GM19438 (cell line): Measurements from ENCODE around the gene PTPN12.
"Not testable (repeated sequence)": the region's sequence is repeated elsewhere in the genome, so short reads cannot be mapped to it uniquely, and the experiment has no call there.

Source experiments
- ATAC-seq: cut with Tn5 transposase; IDR thresholded peaks from one replicate; pipeline ENCODE4 v1.9.1; 2021; ENCODE audit warnings: low read depth; ENCODE audit not compliant: unreplicated experiment

Gene PTPN12

GRCh38 chr7:77537778-77538280, 734 bp downstream of the PTPN12 start:
- ATAC-seq: peak; percentile 13

DNA sequence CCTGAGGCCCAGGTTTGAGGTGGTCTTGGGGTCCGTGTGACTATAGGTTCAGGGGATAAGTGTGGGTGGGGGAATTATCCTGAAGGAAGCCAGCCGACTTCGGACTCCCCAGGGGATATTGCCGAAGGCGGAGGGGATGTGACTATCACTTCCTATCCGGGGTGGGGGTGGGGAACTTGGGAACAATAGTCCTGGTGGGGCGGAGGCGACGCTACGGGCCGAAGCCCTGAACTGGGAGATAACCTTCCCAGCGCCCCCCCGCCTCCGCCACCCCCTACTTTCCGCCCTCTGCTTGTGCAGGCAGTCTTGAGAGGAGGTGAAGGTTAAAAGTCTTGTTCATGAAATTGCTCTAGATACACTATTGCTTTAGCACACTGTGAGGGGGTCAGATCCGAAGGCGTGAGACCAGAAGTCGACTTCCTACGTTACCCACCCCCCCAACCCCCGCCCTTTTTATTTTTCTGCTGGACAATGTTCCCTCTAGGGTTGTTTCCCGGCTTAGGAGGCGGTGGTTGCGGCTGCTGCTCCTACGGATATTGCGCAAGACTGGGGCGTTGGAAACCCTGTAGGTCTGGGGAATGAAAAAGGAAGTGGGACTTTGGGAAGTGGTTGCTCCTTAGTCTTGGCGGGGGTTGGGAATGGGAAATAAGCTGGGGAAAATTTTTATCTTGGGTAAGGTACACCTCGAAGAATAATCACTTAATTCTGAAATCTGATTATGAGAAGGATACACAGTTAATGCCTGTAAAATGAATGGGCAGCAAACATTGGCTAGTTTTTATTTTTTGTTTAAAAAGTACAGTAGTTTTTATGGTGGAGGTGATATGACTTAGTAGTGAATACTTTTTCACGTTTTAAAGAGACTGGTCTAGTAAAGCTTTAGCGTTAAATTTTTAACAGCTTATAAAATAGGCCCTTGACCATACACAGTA, 1.5 kb downstream of the PTPN12 start:
- peak; percentile 0 for ATAC-seq

GRCh38 chr7:77540402-77540822, 3.3 kb downstream of the PTPN12 start:
- ATAC-seq: no peak

- ATAC-seq: not testable (repeated sequence)
These were observed 3.9 kb downstream of the PTPN12 start for GRCh38 chr7:77540993-77541392.

DNA sequence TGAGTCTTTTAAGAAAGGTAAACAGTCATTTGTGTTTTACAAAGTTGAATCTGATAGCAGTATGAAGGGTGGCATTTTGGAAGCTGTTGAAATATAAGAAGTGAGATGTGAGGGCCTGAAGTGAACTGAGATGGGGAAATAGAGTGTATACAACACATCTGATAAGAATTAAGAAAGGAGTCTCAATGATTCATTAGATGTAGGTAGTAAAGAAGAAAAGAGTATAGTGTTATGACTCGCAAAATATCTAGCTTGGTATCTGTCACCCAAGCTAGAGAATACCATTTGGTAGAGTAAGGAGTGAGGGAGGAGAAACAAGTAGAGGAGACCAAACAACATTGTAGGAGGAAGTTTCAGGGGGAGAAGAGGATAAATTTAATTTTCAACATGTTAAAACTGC, 5.3 kb downstream of the PTPN12 start:
- no peak for ATAC-seq

GRCh38 chr7:77542895-77543294, 5.8 kb downstream of the PTPN12 start:
- ATAC-seq: no peak

- ATAC-seq: no peak
These were observed 6.8 kb downstream of the PTPN12 start for GRCh38 chr7:77543910-77544309.

DNA sequence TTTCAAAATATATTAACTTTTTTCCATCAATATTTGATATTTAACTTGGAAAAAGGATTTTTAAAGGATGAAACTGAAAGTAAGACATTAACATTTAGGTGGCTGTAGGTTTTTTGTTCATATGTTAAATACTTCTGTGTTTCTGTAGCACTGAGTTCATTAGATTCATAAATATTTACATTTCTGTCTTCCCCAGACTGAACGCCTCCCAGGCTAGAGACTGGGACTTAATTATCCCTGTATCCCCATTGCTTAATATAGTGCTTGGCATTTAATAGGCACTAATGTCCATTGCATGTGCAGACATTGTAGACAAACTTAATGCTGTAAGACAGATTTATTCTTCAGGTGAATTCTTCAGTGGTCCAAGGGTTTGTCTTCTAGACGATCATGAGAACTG, 7.4 kb downstream of the PTPN12 start:
- no peak for ATAC-seq

- ATAC-seq: no peak
These were observed 11.1 kb downstream of the PTPN12 start for GRCh38 chr7:77548206-77548605.

DNA sequence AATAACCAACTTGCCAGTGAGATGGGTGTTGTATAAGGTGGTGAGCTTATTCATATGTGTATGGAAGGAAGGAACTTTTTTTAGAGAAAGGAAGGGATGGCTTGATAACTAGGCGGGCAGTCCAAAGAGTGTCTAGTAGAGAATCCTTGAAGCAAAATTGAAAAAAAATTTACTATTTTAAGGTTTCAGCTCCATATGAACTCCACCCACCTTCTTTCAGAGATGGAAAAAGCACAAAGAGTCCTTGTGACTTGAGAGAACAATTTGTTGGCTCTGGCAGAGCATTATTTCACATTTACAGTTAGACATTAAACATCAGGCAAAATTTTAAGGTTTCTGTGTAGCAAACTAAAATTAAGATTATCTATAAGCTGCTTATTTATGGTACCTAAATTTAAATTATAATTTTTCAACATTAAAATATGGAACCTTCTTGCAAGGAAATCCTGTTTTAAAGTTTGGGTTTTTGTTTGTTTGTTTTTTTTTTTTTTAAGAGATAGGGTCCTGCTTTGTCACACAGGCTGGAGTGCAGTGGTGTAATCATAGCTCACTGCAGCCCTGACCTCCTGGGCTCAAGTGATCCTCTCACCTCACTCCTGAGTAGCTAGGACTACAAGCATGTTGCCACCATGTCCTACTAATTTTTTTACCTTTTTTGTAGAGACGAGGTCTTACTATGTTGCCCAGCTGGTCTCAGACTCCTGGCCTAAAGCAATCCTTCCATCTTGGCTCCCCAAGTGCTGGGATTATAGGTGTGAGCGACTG, 12.2 kb downstream of the PTPN12 start:
- no peak for ATAC-seq

GRCh38 chr7:77550586-77550985, 13.5 kb downstream of the PTPN12 start:
- ATAC-seq: no peak

GRCh38 chr7:77553123-77553522, 16.0 kb downstream of the PTPN12 start:
- no peak for ATAC-seq

GRCh38 chr7:77558284-77558967, 21.3 kb downstream of the PTPN12 start:
- no peak for ATAC-seq

DNA sequence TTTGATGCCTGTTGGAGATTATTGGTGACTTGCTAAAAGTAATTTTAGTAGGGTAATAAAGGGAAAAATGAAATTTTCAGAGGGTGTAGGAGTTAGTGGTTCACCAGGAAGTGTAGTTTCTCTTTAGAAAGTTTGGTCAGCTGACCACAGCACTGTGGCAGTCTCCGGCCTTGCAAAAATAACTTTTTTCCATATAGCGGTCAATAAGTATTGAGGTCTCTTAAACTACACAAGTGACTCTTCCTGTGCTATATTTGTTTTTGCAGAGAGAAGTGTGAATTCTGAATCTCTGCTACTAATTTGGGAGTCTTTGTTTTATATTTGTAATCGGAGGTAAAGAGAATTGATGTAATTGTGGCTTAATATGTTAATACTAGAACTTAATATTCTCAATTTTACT, 24.3 kb downstream of the PTPN12 start:
- peak; percentile 79 for ATAC-seq

GRCh38 chr7:77563275-77563674, 26.2 kb downstream of the PTPN12 start:
- no peak for ATAC-seq

DNA sequence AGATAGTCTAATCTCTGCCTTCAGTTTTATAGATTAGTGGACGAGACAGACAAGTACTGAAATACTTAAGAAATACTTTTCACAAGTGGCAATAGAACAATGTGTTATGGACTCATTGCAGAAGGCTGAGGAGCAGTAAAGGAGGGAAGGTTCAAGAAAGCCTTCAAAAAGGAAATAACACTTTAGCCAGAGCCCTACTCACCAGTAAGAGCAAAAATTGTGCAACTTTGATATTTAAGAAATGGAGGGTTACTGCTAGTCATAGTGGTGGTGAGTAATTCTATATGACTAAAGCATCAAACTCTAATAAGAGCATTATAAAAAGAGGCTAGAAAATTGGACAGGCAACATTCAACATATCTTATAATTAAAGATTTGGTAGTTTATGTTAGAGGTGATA, 28.8 kb downstream of the PTPN12 start:
- no peak for ATAC-seq

GRCh38 chr7:77566421-77566820, 29.3 kb downstream of the PTPN12 start:
- no peak for ATAC-seq

DNA sequence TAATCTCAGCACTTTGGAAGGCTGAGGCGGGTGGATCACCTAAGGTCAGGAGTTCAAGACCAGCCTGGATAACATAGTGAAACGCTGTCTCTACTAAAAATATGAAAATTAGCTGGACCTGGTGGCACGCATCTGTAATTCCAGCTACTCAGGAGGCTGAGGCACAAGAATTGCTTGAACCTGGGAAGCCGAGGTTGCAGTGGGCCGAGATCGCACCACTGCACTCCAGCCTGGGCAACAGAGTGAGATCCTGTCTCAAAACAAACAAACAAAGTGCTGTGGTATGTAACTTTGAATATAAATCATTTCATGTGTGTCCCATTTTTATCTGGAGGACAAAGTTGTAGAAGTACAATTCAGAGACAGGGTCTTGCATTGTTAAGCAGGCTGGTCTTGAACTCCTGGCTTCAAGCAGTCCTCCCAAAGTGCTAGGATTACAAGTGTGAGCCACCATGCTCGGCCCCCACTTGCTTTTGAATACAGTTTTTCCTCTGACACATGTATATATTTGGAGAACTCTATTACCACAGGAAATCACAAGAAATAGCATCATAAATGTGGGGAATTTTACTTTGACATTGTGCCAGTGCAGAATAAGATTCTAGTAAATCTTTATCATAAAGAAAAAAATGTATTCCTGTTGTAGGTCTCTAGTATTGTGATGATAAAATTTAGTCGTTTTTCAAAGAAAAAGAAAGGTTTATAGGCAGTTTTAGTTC, 32.6 kb downstream of the PTPN12 start:
- no peak for ATAC-seq

DNA sequence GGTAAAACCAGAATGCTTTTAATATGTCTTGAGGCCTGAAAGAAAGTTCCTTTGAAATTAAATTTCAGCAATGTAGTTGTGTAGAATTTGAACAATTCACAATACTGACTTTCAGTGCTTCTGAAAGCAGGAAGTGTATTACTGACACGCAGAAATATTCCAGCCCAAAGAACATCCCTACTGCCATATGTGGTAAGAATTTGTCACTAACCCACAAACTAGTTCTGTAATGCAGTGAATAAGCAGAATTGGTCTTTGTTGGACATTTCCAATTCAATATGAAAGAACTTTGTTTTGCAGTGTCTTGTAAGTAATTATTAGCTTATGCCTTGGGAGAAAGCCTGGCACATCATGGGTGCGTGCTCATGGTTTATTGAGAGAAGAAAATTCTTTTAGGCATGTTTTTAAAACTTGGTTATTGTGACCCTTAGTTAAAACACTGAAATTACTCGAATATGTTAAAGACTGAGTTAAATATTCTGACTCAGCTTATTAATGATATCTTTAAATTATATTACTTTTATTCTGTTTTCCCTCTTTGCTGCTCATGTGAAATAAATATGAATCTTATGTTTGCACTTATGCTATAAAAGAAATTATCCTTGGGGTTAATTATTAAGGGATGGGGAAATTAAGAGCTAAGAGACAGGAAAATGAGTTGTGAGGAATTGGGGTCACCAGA, 33.4 kb downstream of the PTPN12 start:
- ATAC-seq: no peak

DNA sequence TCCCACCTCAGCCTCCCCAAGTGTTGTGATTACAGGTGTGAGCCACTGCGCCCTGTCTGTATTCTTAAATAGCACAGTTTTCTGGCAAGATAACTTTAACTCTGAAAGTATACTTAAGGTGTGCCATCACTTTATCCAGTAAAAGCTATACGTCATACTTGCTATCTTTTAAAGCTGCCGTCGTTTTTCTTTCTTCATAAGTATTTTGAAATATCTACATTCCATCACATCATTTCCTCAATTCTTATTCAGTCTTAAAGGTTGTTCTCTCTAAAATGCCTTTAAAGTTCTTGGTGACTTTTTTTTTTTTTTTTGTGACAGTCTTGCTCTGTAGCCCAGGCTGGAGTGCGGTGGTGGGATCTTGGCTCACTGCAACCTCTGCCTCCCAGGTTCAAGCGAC, 34.7 kb downstream of the PTPN12 start:
- no peak for ATAC-seq
